IMR-90 (cell line): ENCODE results near the gene NCKAP5. TPM values are rescaled to one million over a fixed set of nuclear protein-coding genes. Genes with fewer than 3 reads are reported as not detected.

Experiments used
- ATAC-seq: fragments of 200-7000 bp; cut with Tn5 transposase; 2 replicates; pipeline ENCODE4 v1.9.1; 2020; ENCODE audit warnings: low read depth, mild to moderate bottlenecking, moderate library complexity
- BruUV-seq: library from RNA; stranded (reverse); fragments of 400-500 nt; replicated peaks from 2 replicates; lab custom pipeline; 2021; lab: Mats Ljungman, UMichigan
- CTCF ChIA-PET: fragments of 300-600 bp; formaldehyde crosslinking; extraction: SDS; loops from one replicate; lab custom pipeline; 2021; ENCODE audit warnings: antibody characterized with exemption; lab: Yijun Ruan, JAX
- POLR2A ChIA-PET: fragments of 300-600 bp; sonication (Branson Sonifier 250); formaldehyde crosslinking; loops from one replicate; lab custom pipeline; 2022; ENCODE audit warnings: antibody characterized with exemption; ENCODE audit not compliant: unreplicated experiment; lab: Charles Lee
- DNase-seq: peaks from one replicate; pipeline ENCODE4 v3.0.0; 2013
- H2AFZ ChIP-seq: replicated peaks from 2 replicates; pipeline ENCODE3; 2013; ENCODE audit warnings: low read length, mild to moderate bottlenecking; ENCODE audit not compliant: poor library complexity
- H2AK5ac ChIP-seq: 2 replicates; pipeline ENCODE4 v1.6.1; 2013; ENCODE audit warnings: low read depth, low read length, inconsistent platforms
- H2AK9ac ChIP-seq: replicated peaks from 2 replicates; pipeline ENCODE3; 2013; ENCODE audit warnings: mild to moderate bottlenecking, low read depth, low read length, moderate library complexity; ENCODE audit not compliant: poor library complexity
- H2BK120ac ChIP-seq: 2 replicates; pipeline ENCODE4 v1.6.1; 2013; ENCODE audit warnings: low read depth, low read length, inconsistent platforms
- H2BK15ac ChIP-seq: 3 replicates; pipeline ENCODE4 v1.6.1; 2013; ENCODE audit warnings: low read depth, low read length, inconsistent platforms
- H2BK20ac ChIP-seq: 2 replicates; pipeline ENCODE4 v1.6.1; 2013; ENCODE audit warnings: low read depth, mild to moderate bottlenecking, inconsistent platforms, low read length, moderate library complexity
- H2BK5ac ChIP-seq: 2 replicates; pipeline ENCODE4 v1.6.1; 2013; ENCODE audit warnings: mild to moderate bottlenecking, low read depth, low read length, inconsistent platforms; ENCODE audit not compliant: poor library complexity, severe bottlenecking
- H3K14ac ChIP-seq: replicated peaks from 2 replicates; pipeline ENCODE4 v1.6.1; 2013; ENCODE audit warnings: low read depth, low read length, inconsistent platforms
- H3K18ac ChIP-seq: 2 replicates; pipeline ENCODE4 v1.6.1; 2013; ENCODE audit warnings: low read depth, low read length, control low read depth
- H3K23ac ChIP-seq: 2 replicates; pipeline ENCODE4 v1.6.1; 2013; ENCODE audit warnings: low read depth, low read length, inconsistent platforms
- H3K27ac ChIP-seq: 2 replicates; pipeline ENCODE4 v1.5.1; 2013; ENCODE audit warnings: mild to moderate bottlenecking, control low read depth, low read length; ENCODE audit not compliant: insufficient read depth
- H3K27me3 ChIP-seq: 2 replicates; pipeline ENCODE4 v1.6.1; 2013; ENCODE audit warnings: low read length; ENCODE audit not compliant: control insufficient read depth, insufficient read depth
- H3K36me3 ChIP-seq: 2 replicates; pipeline ENCODE4 v1.6.1; 2013; ENCODE audit warnings: low read length, mixed read lengths; ENCODE audit not compliant: control insufficient read depth, insufficient read depth
- H3K4ac ChIP-seq: 2 replicates; pipeline ENCODE4 v1.6.1; 2013; ENCODE audit warnings: low read depth, low read length, inconsistent platforms
- H3K4me1 ChIP-seq: 2 replicates; pipeline ENCODE4 v1.6.1; 2013; ENCODE audit warnings: low read length, mixed read lengths; ENCODE audit not compliant: control insufficient read depth, insufficient read depth
- H3K4me2 ChIP-seq: 2 replicates; pipeline ENCODE4 v1.6.1; 2013; ENCODE audit warnings: low read depth, mild to moderate bottlenecking, control low read depth, low read length, moderate library complexity
- H3K4me3 ChIP-seq: 2 replicates; pipeline ENCODE4 v1.5.1; 2013; ENCODE audit warnings: low read depth, mild to moderate bottlenecking, control low read depth, low read length, moderate library complexity; ENCODE audit not compliant: insufficient read depth
- H3K56ac ChIP-seq: 2 replicates; pipeline ENCODE4 v1.6.1; 2013; ENCODE audit warnings: low read length, inconsistent platforms; ENCODE audit not compliant: insufficient read depth; ENCODE audit errors: extremely low read depth
- H3K79me1 ChIP-seq, 2 experiments: 2 replicates each; pipeline ENCODE4 v1.6.1; 2013; ENCODE audit warnings: low read length in 2 of 2, inconsistent platforms in 1 of 2, low read depth in 1 of 2
- H3K9ac ChIP-seq: 2 replicates; pipeline ENCODE4 v1.6.1; 2013; ENCODE audit warnings: low read depth, low read length, control low read depth
- H3K9me1 ChIP-seq: 2 replicates; pipeline ENCODE4 v1.6.1; 2013; ENCODE audit warnings: low read length, inconsistent platforms; ENCODE audit not compliant: insufficient read depth
- H3K9me3 ChIP-seq: 2 replicates; pipeline ENCODE4 v1.6.1; 2013; ENCODE audit warnings: low read length; ENCODE audit not compliant: control insufficient read depth, insufficient read depth
- H4K20me1 ChIP-seq: 2 replicates; pipeline ENCODE4 v1.6.1; 2013; ENCODE audit warnings: low read length, inconsistent platforms; ENCODE audit not compliant: insufficient read depth
- H4K5ac ChIP-seq: 2 replicates; pipeline ENCODE4 v1.6.1; 2013; ENCODE audit warnings: mild to moderate bottlenecking, low read depth, low read length, control low read depth
- H4K8ac ChIP-seq, 2 experiments: 2 replicates each; pipeline ENCODE4 v1.6.1; 2013; ENCODE audit warnings: low read depth in 2 of 2, low read length in 2 of 2, control low read depth in 1 of 2, inconsistent platforms in 1 of 2
- H4K91ac ChIP-seq: 2 replicates; pipeline ENCODE4 v1.6.1; 2013; ENCODE audit warnings: low read depth, low read length, inconsistent platforms; ENCODE audit not compliant: insufficient read depth
- BHLHE40 ChIP-seq: fragments of 150-350 bp; IDR thresholded peaks from 2 replicates; pipeline ENCODE4 v1.6.1; 2016; ENCODE audit warnings: mild to moderate bottlenecking, low read depth, low read length
- CHD1 ChIP-seq: IDR thresholded peaks from 2 replicates; pipeline ENCODE4 v1.6.1; 2012; ENCODE audit warnings: low read depth, low read length, improper control_type of control experiment
- MAZ ChIP-seq: IDR thresholded peaks from 2 replicates; pipeline ENCODE4 v1.6.1; 2012; ENCODE audit warnings: low read depth, mild to moderate bottlenecking, low read length, improper control_type of control experiment, moderate library complexity, borderline replicate concordance
- NFE2L2 ChIP-seq: fragments of 150-350 bp; IDR thresholded peaks from 2 replicates; pipeline ENCODE4 v1.6.1; 2016; ENCODE audit warnings: low read depth, mild to moderate bottlenecking, low read length
- POLR2A ChIP-seq: IDR thresholded peaks from 2 replicates; pipeline ENCODE4 v1.6.1; 2012; ENCODE audit warnings: mild to moderate bottlenecking, low read depth, low read length
- RAD21 ChIP-seq: IDR thresholded peaks from 2 replicates; pipeline ENCODE4 v1.6.1; 2012; ENCODE audit warnings: low read length, improper control_type of control experiment
- RCOR1 ChIP-seq: IDR thresholded peaks from 2 replicates; pipeline ENCODE4 v1.6.1; 2012; ENCODE audit warnings: mild to moderate bottlenecking, low read length, improper control_type of control experiment; ENCODE audit not compliant: insufficient replicate concordance
- RFX5 ChIP-seq: IDR thresholded peaks from 2 replicates; pipeline ENCODE4 v1.8.0; 2012; ENCODE audit warnings: low read depth, mild to moderate bottlenecking, low read length, moderate library complexity
- SMC3 ChIP-seq: fragments of 150-350 bp; IDR thresholded peaks from 2 replicates; pipeline ENCODE4 v1.6.1; 2016; ENCODE audit warnings: low read depth, mild to moderate bottlenecking, antibody characterized with exemption, low read length, moderate library complexity
- WGBS, 2 experiments: methylation state at CpG; one replicate each; pipeline versions ENCODE4 v1.1.5 to v1.1.7; 2013; ENCODE audit warnings: missing lambda C conversion rate in 2 of 2; ENCODE audit not compliant: insufficient read length in 1 of 2; ENCODE audit errors: extremely low coverage in 2 of 2; 5-methylcytosine and 5-hydroxymethylcytosine counted together
- dilution Hi-C: fragments of 300-500 bp; cut with HindIII; formaldehyde crosslinking; loops from one replicate; pipeline ENCODE4 v1.14.3; 2018; ENCODE audit warnings: low sequenced_read_pairs; ENCODE audit not compliant: unreplicated experiment
- in situ Hi-C: fragments of 300-500 bp; cut with MboI; formaldehyde crosslinking; loops from 3 replicates; pipeline ENCODE4 v1.14.3; 2019; ENCODE audit warnings: low sequenced_read_pairs, inconsistent platforms, mixed read lengths
- intact Hi-C: fragments of 100-400 bp; cut with micrococcal nuclease; formaldehyde crosslinking; loops from 2 replicates; pipeline ENCODE4 v1.10.0; 2022
- polyA plus RNA-seq, 3 experiments: library from polyadenylated mRNA; depleted of rRNA; stranded (reverse); fragments of >200 nt; gene quantifications; 2 replicates each; pipeline ENCODE4 v1.2.3, GENCODE V29; 2012; ENCODE audit warnings: low replicate concordance in 1 of 3
- total RNA-seq: library from RNA; depleted of rRNA; stranded (reverse); fragments of >200 nt; gene quantifications from 2 replicates; pipeline ENCODE4 v1.2.3, GENCODE V29; 2012
- TF ChIP-seq, protein P1 (sequence below): fragments of 150-350 bp; IDR thresholded peaks from 2 replicates; pipeline ENCODE4 v1.6.1; 2017; ENCODE audit warnings: mild to moderate bottlenecking, antibody characterized with exemption, low read length, low read depth

The NCKAP5 gene
- total and polyA plus RNA-seq, 2 of the 4 experiments (the other 2 are of a cell fraction), result 2.7 to 3.9 TPM

DNA sequence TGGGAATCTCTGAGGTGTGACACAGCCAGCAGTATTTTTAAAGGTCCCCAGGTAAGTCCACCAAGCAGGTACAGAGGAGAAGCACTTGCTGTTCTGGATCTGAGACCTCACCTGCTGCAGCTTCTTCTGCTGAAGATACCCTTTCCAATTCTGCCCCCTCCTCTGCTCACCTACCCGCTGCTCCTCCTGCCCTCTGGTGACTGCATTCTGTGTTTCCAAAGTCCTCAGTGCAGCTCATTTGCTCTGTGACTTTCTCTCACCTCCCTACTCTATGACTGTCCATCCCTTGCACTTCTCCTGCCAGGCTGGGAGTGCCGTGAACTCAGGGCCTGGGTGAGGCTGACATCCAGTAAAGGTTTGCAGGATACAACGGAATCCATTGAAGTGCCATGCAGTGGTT, 693.1 kb downstream of the NCKAP5 start:
- peaks cover 11% of the 10 kb centered on the region for H3K36me3 ChIP-seq
- H3K4me3 ChIP-seq, result no peak overlapping the region
- intact Hi-C loops (no loop called here), in situ Hi-C loops (no loop called here), dilution Hi-C loops (no loop called here)
- no peak overlapping the region for H3K4me2 ChIP-seq
- no peak overlapping the region for H3K14ac ChIP-seq
- no TSS peak for BruUV-seq
- no peak overlapping the region for H4K5ac ChIP-seq
- DNase-seq (no peak), ATAC-seq (no peak)
- no peak overlapping the region for H2BK120ac ChIP-seq
- peak overlapping the region; percentile 14; the same call in 1 of the 2 replicates for H3K18ac ChIP-seq
- ChIA-PET CTCF (no interaction called here), POLR2A (no interaction called here)
- no peak overlapping the region for H2BK15ac ChIP-seq
- H4K91ac ChIP-seq, result peak overlapping the region; percentile 19; the same call in 1 of the 2 replicates
- H3K4me1 ChIP-seq, result peaks cover 9% of the 10 kb centered on the region
- H3K27me3 ChIP-seq, result no peaks in the 10 kb centered on the region
- H2BK20ac ChIP-seq, result no peak overlapping the region
- no peak for TF ChIP-seq RAD21
- no peak for TF ChIP-seq SMC3
- TF ChIP-seq NFE2L2, result no peak
- TF ChIP-seq RCOR1, result no peak
- no peak for TF ChIP-seq BHLHE40
- no peak for TF ChIP-seq MAZ
- no peak for TF ChIP-seq POLR2A
- no peak for TF ChIP-seq CHD1
- TF ChIP-seq, protein P1, sequence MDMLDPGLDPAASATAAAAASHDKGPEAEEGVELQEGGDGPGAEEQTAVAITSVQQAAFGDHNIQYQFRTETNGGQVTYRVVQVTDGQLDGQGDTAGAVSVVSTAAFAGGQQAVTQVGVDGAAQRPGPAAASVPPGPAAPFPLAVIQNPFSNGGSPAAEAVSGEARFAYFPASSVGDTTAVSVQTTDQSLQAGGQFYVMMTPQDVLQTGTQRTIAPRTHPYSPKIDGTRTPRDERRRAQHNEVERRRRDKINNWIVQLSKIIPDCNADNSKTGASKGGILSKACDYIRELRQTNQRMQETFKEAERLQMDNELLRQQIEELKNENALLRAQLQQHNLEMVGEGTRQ, result no peak
- no peak for TF ChIP-seq RFX5
- H3K9me3 ChIP-seq, result no peaks in the 10 kb centered on the region
- H3K9ac ChIP-seq, result no peak overlapping the region
- peaks cover 0 to 12% of the 10 kb centered on the region in 2 experiments; a peak in 2 of 4 replicates for H3K79me1 ChIP-seq
- H4K20me1 ChIP-seq, result peaks cover 3% of the 10 kb centered on the region; the same call in 1 of the 2 replicates
- H4K8ac ChIP-seq, result no peak overlapping the region; a peak in 1 of 4 replicates
- H2AK9ac ChIP-seq, result no peak overlapping the region
- H3K9me1 ChIP-seq, result peaks cover 17% of the 10 kb centered on the region
- H2AFZ ChIP-seq, result no peak overlapping the region
- no peak overlapping the region for H2BK5ac ChIP-seq
- H3K56ac ChIP-seq, result no peak overlapping the region
- H2AK5ac ChIP-seq, result no peak overlapping the region; the same call in 1 of the 2 replicates
- H3K23ac ChIP-seq, result no peak overlapping the region
- no CpG with 5 or more reads among the region's 3 CpGs for WGBS, 2 experiments
- H3K27ac ChIP-seq, result no peak overlapping the region
- H3K4ac ChIP-seq, result no peak overlapping the region
